SKM-1 (cell line): ENCODE data around the gene GUCA2B.

Experiments used
- DNase-seq: peaks from one replicate; lab custom pipeline; 2025; ENCODE audit not compliant: unreplicated experiment; lab: John Stamatoyannopoulos, UW

GUCA2B gene

DNA sequence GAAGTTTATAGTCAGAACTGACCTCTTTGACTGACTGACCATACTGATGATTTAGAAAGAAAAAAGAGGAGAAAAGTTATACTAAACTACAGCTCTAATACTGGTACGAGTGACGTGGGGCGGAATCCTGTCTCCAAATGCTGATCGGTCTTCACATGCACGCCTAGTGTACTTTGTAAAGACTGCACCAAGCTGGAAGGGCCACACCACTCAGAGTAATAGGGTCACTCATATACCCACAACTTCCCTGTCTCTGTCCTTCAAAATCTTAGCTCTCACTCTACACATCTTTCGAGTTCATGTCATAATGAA lies 30.7 kb downstream of the GUCA2B start:
- no peak for DNase-seq

DNA sequence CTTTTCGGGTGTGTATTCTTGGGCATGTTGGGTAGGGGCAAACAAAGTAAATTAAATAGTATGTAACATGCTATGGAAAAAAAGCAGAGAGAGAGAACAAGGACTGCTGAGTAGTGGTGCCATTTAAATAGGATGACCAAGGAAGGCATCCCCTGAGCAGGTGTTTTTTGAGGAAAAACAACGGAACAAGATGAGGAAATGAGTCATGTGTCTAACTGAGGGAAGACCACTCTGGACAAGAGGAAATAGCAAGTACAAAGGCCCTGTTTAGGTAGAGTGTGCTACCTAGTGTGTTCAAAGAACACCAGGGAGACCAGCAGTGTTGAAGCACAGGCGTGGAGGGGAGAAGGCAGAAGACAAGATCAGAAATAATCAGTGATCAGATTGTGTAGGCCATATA lies 31.4 kb downstream of the GUCA2B start:
- DNase-seq, result no peak

- DNase-seq, result no peak
Observed at GRCh38 chr1:42186152-42186551, 32.9 kb downstream of the GUCA2B start.

DNA sequence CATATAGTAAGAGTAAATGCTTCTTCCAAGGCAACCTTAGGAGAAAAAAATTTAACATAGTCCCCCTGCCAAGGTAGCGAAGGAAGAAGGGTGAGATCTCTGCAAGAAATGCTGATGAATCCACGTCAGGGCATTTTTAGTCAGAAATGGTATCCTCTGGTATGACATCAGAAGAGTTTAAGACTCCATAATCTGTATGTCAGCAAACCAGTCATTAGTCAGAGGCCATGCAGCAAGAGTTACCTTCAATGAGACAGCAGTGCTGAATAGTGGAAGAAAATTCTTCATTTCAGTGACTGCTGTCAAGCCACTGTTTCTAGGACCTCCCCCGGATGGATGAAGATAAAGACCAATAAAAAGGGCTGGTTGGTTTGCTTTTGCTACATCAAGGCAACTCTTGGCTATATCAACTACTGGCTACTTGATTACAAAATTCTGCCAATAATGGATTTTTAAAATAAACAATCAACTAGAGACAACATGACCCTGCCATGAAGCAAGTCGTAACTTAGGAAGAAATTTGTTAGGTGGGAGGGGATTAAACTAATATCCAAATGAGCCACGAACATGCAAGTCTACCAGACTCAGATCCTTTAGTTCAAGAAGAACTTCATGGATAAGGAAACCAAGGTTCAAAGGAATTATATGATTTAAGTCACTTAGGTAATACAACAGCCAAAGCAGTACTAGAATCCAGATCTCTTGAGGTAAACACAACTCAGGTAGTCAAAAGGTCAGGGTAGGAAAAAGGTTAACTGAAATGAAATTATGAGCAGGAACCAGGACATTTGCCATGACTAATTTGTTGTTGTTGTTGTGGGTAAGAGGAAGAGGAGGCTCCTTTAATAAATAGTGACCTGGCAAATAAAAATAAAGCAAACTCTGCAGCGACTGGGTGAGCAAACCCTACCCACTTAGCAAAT lies 37.0 kb downstream of the GUCA2B start:
- DNase-seq, result no peak

GRCh38 chr1:42191319-42191718 lies 38.1 kb downstream of the GUCA2B start:
- no peak for DNase-seq

- no peak for DNase-seq
Observed at GRCh38 chr1:42192106-42192505, 38.9 kb downstream of the GUCA2B start.

DNA sequence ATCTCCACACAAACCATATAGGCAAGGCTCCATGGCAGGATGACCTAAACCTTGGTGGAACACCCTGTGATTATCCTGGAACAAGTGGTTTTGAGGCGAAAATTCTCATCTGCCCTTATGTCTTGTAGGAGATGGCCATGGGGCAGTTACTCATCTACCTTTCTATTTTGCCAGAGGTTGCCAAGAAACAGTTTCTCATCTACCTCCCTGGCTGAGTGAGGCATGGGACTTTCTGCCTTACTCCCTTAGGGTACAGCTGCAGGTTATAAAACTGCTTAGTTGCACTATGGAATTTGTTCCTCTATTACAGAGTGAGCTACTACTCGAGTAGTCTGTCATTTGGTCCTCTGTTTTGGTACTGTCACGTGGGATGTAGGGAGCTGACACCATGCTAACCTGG lies 42.6 kb downstream of the GUCA2B start:
- DNase-seq, result no peak

DNA sequence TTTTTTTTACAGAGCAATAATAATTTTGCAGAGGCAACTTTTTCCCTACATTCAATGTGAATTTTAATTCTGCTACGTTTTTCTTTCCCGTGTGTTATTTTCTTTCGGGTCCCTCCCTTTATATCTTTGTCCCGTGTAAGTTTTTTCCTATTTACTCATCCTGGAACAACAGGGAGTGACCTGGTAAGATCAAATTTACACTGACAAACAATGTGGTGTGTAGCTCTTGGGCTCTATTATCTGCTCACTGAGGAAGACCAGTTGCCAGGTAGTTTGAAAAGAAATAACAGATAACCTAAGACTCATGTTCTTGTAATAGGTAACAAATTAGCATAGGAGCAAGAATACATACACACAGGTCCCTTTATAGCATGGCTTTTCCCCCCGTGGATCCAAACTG lies 45.0 kb downstream of the GUCA2B start:
- no peak for DNase-seq

- DNase-seq, result no peak
Observed at GRCh38 chr1:42201986-42202385, 48.8 kb downstream of the GUCA2B start.
